Activated CD4-positive, alpha-beta T cell treated with anti-CD3 and anti-CD28 coated beads for 36 hours (primary cell): ENCODE measurements around the gene WDFY2. TPM values are rescaled to one million over a fixed set of nuclear protein-coding genes. Genes with fewer than 3 reads are reported as not detected.

Source experiments
- ATAC-seq: fragments of 200-7000 bp; cut with Tn5 transposase; one replicate; pipeline ENCODE4 v1.10.0; 2021; ENCODE audit warnings: mild to moderate bottlenecking, moderate library complexity
- CTCF ChIA-PET: fragments of 350-600 bp; sonication (Branson Sonifier 250); formaldehyde crosslinking; loops from one replicate; lab custom pipeline; 2021; ENCODE audit warnings: antibody characterized with exemption; lab: Charles Lee
- POLR2A ChIA-PET: fragments of 350-600 bp; sonication (Branson Sonifier 250); formaldehyde crosslinking; loops from one replicate; lab custom pipeline; 2021; ENCODE audit warnings: antibody characterized with exemption, inconsistent platforms; lab: Charles Lee
- DNase-seq: peaks from one replicate; pipeline ENCODE4 v3.0.0-alpha.2; 2020
- H3K27ac Mint-ChIP-seq: one replicate; pipeline ENCODE4 v1.8.0; 2021; ENCODE audit warnings: mixed read lengths
- H3K27me3 Mint-ChIP-seq: one replicate; pipeline ENCODE4 v1.8.0; 2021; ENCODE audit warnings: mixed read lengths
- H3K36me3 Mint-ChIP-seq: one replicate; pipeline ENCODE4 v1.8.0; 2021; ENCODE audit warnings: low read depth, mixed read lengths
- H3K4me1 Mint-ChIP-seq: one replicate; pipeline ENCODE4 v1.8.0; 2021; ENCODE audit warnings: mixed read lengths
- H3K4me3 Mint-ChIP-seq: one replicate; pipeline ENCODE4 v1.8.0; 2021; ENCODE audit warnings: mild to moderate bottlenecking, moderate library complexity, mixed read lengths
- H3K9me3 Mint-ChIP-seq: one replicate; pipeline ENCODE4 v1.8.0; 2021; ENCODE audit warnings: low read depth, mixed read lengths
- intact Hi-C, 2 experiments: fragments of 100-400 bp; cut with DNase I in 1 of 2; cut with micrococcal nuclease in 1 of 2; formaldehyde crosslinking; loops; one replicate each; pipeline versions ENCODE4 v1.14.2 to v1.15.1; 2022 to 2024; cut with DNase I, micrococcal nuclease
- total RNA-seq, 2 experiments: library from RNA; stranded (reverse); gene quantifications; one replicate each; pipeline ENCODE4 v1.2.3, GENCODE V29; 2021

Gene WDFY2
- total RNA-seq, 2 experiments from 2014 or later = 7.4 to 9.5 TPM

DNA sequence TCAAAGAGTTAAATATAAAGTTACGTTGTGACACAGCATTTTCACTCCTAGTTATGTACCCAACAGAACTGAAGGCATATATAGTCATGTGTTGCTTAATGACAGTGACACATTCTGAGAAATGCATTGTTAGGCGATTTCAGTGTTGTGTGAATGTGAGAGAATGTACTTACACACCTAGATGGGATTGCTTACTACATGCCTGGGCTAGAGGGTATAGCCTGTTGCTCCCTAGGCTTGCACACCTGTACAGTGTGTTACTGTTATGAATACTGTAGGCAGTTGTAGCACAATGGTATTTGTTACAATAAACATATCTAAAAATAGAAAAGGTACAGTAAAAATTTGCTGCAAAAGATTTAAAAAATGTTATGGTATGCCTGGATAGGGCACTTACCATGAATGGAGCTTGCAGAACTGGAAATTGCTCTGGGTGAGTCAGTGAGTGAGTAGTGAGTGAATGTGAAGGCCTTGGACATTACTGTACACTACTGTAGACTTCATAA is 130.5 kb downstream of the WDFY2 start:
- CTCF ChIA-PET = interaction anchor here (0.7 to 1.2 kb wide), 2 partner anchors 15 to 795 kb away, joined by 3 read pairs; no protein-coding TSS in a partner anchor
- ATAC-seq (peak; percentile 70), DNase-seq (no peak)
- no peaks in the 10 kb centered on the region for H3K4me1 Mint-ChIP-seq
- H3K36me3 Mint-ChIP-seq = no peaks in the 10 kb centered on the region
- no peak overlapping the region for H3K27ac Mint-ChIP-seq
- no peaks in the 10 kb centered on the region for H3K9me3 Mint-ChIP-seq
- POLR2A ChIA-PET = no interaction called here
- no peak overlapping the region for H3K4me3 Mint-ChIP-seq
- intact Hi-C loops = no loop called here
- H3K27me3 Mint-ChIP-seq = no peaks in the 10 kb centered on the region

DNA sequence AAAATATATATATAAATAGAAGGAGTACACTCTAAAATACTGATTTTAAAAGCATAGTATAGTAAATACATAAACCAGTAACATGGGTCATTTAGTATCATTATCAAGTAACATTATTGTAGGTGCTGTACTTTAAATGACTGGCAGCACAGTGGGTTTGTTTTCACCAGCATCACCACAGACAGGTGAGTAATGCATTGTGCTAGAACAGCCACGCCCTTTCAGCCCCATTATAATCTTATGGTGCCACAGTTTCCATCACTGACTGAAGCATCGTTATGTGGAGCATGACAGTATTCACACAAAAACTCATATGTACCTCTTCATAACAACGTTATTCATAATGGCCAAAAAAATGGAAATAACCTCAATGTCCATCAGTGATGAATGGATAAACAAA is 131.4 kb downstream of the WDFY2 start:
- H3K36me3 Mint-ChIP-seq = no peaks in the 10 kb centered on the region
- POLR2A ChIA-PET = no interaction called here
- H3K9me3 Mint-ChIP-seq = no peaks in the 10 kb centered on the region
- ATAC-seq (peak; percentile 75), DNase-seq (peak; percentile 29)
- H3K27ac Mint-ChIP-seq = no peak overlapping the region
- CTCF ChIA-PET = interaction anchor here (0.7 to 1.2 kb wide), 2 partner anchors 16 to 796 kb away, joined by 3 read pairs; no protein-coding TSS in a partner anchor
- intact Hi-C loops = no loop called here
- H3K4me1 Mint-ChIP-seq = no peaks in the 10 kb centered on the region
- H3K4me3 Mint-ChIP-seq = no peak overlapping the region
- no peaks in the 10 kb centered on the region for H3K27me3 Mint-ChIP-seq

DNA sequence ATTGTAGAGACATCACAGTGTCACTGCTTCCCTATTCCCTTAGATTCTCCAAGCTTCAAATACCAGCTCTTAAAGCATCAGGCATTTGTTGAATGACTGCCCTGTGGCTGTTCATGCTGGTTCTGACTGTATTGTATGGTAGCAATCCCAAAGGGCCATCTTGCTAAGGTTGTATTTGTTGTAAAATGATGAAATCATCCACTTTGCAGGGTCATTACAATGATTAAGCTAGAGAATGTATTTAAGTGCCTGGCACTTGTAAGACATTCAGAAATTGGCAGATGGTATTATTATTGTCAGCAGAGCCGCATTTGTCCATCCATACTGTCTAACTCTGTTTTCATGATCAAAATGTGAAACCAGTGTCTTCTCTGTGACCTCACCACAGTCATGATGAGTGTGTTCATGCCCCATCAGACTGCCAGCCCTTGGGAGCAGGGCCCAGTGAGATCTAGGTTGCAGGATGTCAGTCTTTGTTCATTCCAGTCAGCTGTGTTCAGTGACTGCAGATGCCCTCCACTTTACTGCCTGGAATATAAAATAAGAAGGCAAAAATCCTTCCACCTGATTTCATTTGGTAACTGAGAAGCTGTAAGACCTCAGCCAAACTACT is 133.6 kb downstream of the WDFY2 start:
- no peaks in the 10 kb centered on the region for H3K4me1 Mint-ChIP-seq
- CTCF ChIA-PET = interaction anchor here (0.6 to 0.7 kb wide), 3 partner anchors 20 to 688 kb away, joined by 3 to 5 read pairs (median 3); no protein-coding TSS in a partner anchor
- ATAC-seq (no peak), DNase-seq (no peak)
- intact Hi-C loops = no loop called here
- H3K27ac Mint-ChIP-seq = no peak overlapping the region
- POLR2A ChIA-PET = no interaction called here
- H3K4me3 Mint-ChIP-seq = no peak overlapping the region
- peaks cover 1% of the 10 kb centered on the region for H3K36me3 Mint-ChIP-seq
- H3K27me3 Mint-ChIP-seq = no peaks in the 10 kb centered on the region
- H3K9me3 Mint-ChIP-seq = no peaks in the 10 kb centered on the region

DNA sequence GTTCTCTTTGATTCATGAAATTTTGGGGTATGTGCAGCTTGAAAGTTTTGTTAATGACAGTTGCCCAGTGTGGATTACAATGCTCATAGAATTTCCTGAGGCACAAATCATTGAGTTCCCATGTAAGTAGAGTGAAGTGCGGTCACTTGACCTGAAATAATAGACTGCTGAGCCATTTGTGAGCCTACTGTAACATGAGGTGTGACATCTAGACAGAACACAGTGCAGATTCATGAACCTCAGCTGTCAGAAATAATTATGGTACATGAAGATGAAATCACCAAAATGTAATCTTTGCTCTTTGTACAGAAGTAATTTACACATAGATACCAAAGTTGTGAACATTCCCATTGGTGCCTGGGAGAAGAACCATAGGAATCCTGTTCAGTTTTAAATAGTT is 135.1 kb downstream of the WDFY2 start:
- no peaks in the 10 kb centered on the region for H3K4me1 Mint-ChIP-seq
- intact Hi-C loops = no loop called here
- H3K27ac Mint-ChIP-seq = no peak overlapping the region
- POLR2A ChIA-PET = no interaction called here
- DNase-seq (no peak), ATAC-seq (no peak)
- peaks cover 6% of the 10 kb centered on the region for H3K36me3 Mint-ChIP-seq
- CTCF ChIA-PET = interaction anchor here (0.6 kb wide), 1 partner anchor 130 kb away, joined by 3 read pairs; no protein-coding TSS in a partner anchor
- H3K9me3 Mint-ChIP-seq = no peaks in the 10 kb centered on the region
- no peak overlapping the region for H3K4me3 Mint-ChIP-seq
- no peaks in the 10 kb centered on the region for H3K27me3 Mint-ChIP-seq

DNA sequence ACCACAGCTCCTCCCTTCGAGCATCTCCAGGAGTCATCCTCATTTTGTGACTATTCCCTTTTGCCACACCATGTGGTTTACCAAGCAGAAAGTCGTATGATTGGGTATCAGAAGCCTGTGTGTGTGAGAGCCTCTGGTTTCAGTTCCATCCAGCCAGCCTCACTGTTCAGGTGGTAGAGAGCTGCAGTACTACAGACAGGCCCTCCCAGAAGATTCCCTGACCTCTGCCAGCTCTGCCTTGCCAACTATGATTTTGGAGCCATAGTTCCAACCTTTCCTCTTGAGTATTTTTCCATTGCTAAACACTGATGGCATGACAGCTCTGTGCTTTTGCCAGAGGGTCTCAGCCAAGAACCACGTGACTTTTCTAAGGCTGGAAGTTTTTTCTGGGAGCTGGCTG is 137.2 kb downstream of the WDFY2 start:
- no peak for DNase-seq
- Mint-ChIP-seq H3K27ac (no peak overlapping the region), H3K27me3 (no peaks in the 10 kb centered on the region), H3K4me1 (no peaks in the 10 kb centered on the region), H3K36me3 (peaks cover 7% of the 10 kb centered on the region), H3K9me3 (no peaks in the 10 kb centered on the region), H3K4me3 (no peak overlapping the region)
- POLR2A ChIA-PET = no interaction called here
- ATAC-seq = no peak
- intact Hi-C loops = no loop called here
- CTCF ChIA-PET = interaction anchor here (0.6 to 1.2 kb wide), 6 partner anchors 11 to 1113 kb away, joined by 3 to 4 read pairs (median 3); no protein-coding TSS in a partner anchor

DNA sequence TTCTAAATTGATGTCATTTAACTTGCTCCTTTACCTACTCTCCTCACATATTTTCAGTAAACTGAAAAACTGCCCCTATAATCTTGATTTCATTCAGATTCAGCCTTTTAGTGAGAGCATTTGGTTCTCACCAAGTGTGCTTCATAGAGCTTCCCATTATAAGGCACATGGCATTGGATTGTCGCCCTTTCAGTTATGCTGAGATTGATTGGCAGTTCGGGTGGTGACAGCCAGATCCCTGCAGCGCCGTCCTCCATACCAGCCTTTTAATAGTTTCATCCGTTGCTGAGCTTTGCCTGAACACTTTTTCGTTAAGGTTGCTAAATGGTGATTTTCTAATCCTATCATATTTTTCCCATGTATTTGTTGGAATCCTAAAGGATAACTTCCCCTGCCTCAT is 139.3 kb downstream of the WDFY2 start:
- Mint-ChIP-seq H3K36me3 (peaks cover 13% of the 10 kb centered on the region), H3K4me3 (no peak overlapping the region), H3K9me3 (no peaks in the 10 kb centered on the region), H3K27ac (no peak overlapping the region), H3K27me3 (no peaks in the 10 kb centered on the region), H3K4me1 (no peaks in the 10 kb centered on the region)
- POLR2A ChIA-PET = no interaction called here
- no peak for ATAC-seq
- DNase-seq = no peak
- intact Hi-C loops = no loop called here
- CTCF ChIA-PET = no interaction called here

- Mint-ChIP-seq H3K4me3 (no peak overlapping the region), H3K36me3 (peaks cover 13% of the 10 kb centered on the region), H3K27ac (no peak overlapping the region), H3K27me3 (no peaks in the 10 kb centered on the region), H3K9me3 (no peaks in the 10 kb centered on the region), H3K4me1 (no peaks in the 10 kb centered on the region)
- CTCF ChIA-PET = interaction anchor here (0.6 kb wide), 1 partner anchor 32 kb away, joined by 4 read pairs; no protein-coding TSS in a partner anchor
- DNase-seq (no peak), ATAC-seq (no peak)
- intact Hi-C loops = loop anchor here in 1 of 2 experiments (5.0 kb wide), 1 partner anchor 272 kb away; the partner anchor contains the start of gene INTS6
- POLR2A ChIA-PET = no interaction called here
Observed at GRCh38 chr13:51724721-51725120, 140.5 kb downstream of the WDFY2 start.

- Mint-ChIP-seq H3K27me3 (no peaks in the 10 kb centered on the region), H3K36me3 (peaks cover 12% of the 10 kb centered on the region), H3K9me3 (no peaks in the 10 kb centered on the region), H3K27ac (no peak overlapping the region), H3K4me1 (peaks cover 2% of the 10 kb centered on the region), H3K4me3 (no peak overlapping the region)
- ChIA-PET CTCF (interaction anchor here (1.0 kb wide), 1 partner anchor 15 kb away, joined by 4 read pairs; no protein-coding TSS in a partner anchor), POLR2A (interaction anchor here (0.6 kb wide), 1 partner anchor 1743 kb away, joined by 6 read pairs; no protein-coding TSS in a partner anchor)
- ATAC-seq (no peak), DNase-seq (no peak)
- intact Hi-C loops = loop anchor here in 1 of 2 experiments (5.0 kb wide), 1 partner anchor 274 kb away; the partner anchor contains the start of gene INTS6
Observed at GRCh38 chr13:51726446-51727193, 142.4 kb downstream of the WDFY2 start.

DNA sequence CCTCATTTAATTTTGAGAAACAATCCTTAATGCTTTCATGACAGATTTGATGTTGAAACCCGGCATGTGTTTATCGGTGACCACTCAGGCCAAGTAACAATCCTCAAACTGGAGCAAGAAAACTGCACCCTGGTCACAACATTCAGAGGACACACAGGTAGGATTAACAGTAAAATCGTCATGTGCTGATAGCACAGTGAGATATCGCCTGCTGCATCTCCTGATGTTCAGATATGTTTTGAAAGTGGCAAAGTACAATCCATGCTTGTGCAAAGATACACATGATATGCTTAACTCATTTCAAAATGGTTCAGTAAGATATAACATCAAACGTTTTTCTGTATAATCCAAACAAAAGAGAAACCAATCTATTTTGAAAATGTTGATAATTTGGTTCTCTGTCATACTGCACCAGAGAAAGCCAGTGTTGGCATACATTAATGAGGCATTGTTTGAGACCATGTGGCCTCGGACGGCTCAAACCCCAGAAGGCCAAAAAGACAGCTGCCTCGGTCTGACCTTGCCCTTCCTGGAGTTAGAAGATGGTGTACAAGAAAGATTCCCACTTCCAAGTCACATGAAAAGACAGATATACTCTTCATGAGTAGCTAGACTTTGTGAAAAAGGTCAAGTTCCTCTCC is 143.5 kb downstream of the WDFY2 start:
- CTCF ChIA-PET = no interaction called here
- no peak for DNase-seq
- peaks cover 14% of the 10 kb centered on the region for H3K36me3 Mint-ChIP-seq
- no peaks in the 10 kb centered on the region for H3K9me3 Mint-ChIP-seq
- H3K4me1 Mint-ChIP-seq = peaks cover 3% of the 10 kb centered on the region
- ATAC-seq = no peak
- POLR2A ChIA-PET = no interaction called here
- no peak overlapping the region for H3K27ac Mint-ChIP-seq
- H3K4me3 Mint-ChIP-seq = no peak overlapping the region
- intact Hi-C loops = loop anchor here in 1 of 2 experiments (5.0 kb wide), 1 partner anchor 275 kb away; the partner anchor contains the start of gene INTS6
- no peaks in the 10 kb centered on the region for H3K27me3 Mint-ChIP-seq

- ChIA-PET POLR2A (no interaction called here), CTCF (no interaction called here)
- Mint-ChIP-seq H3K4me1 (peaks cover 3% of the 10 kb centered on the region), H3K27ac (no peak overlapping the region), H3K9me3 (no peaks in the 10 kb centered on the region), H3K36me3 (peaks cover 13% of the 10 kb centered on the region), H3K27me3 (no peaks in the 10 kb centered on the region), H3K4me3 (no peak overlapping the region)
- ATAC-seq = no peak
- intact Hi-C loops = loop anchor here in 1 of 2 experiments (5.0 kb wide), 1 partner anchor 276 kb away; the partner anchor contains the start of gene INTS6
- DNase-seq = no peak
Observed at GRCh38 chr13:51728275-51728673, 144.0 kb downstream of the WDFY2 start.

DNA sequence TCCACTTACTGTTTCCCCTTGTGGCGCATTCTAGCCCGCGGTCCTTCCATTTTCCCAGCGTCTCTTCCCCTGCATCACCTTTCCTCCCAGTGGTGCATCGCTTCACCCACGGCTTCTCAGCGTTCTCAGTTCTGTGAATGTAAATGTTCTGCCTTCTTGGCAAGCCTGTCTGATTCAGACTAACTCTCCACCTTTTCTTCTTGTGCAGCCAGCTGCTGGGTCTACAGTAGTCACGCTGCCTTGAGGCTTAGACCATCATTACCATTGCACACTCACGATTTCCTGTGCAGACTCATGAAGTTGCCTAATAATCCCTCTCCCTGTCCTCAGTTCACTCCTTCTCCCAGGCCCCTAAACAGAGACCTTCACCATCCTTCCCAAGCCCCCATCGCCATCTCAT is 144.7 kb downstream of the WDFY2 start:
- peaks cover 3% of the 10 kb centered on the region for H3K4me1 Mint-ChIP-seq
- peaks cover 10% of the 10 kb centered on the region for H3K36me3 Mint-ChIP-seq
- H3K27me3 Mint-ChIP-seq = no peaks in the 10 kb centered on the region
- ChIA-PET CTCF (interaction anchor here (0.6 kb wide), 1 partner anchor 65 kb away, joined by 4 read pairs; no protein-coding TSS in a partner anchor), POLR2A (no interaction called here)
- ATAC-seq (no peak), DNase-seq (no peak)
- H3K4me3 Mint-ChIP-seq = no peak overlapping the region
- intact Hi-C loops = loop anchor here in 1 of 2 experiments (5.0 kb wide), 1 partner anchor 277 kb away; the partner anchor contains the start of gene INTS6
- no peak overlapping the region for H3K27ac Mint-ChIP-seq
- H3K9me3 Mint-ChIP-seq = no peaks in the 10 kb centered on the region
